Stimulated activated CD4-positive, alpha-beta T cell treated with anti-CD3 and anti-CD28 coated beads, TNF-alpha, amount 100 ng/mL, for 4 hours (primary cell): ENCODE measurements around the gene CDKN1A.
"Not testable (repeated sequence)": the region's sequence is repeated elsewhere in the genome, so short reads cannot be mapped to it uniquely, and the experiment has no call there.

Source experiments
- DNase-seq, 3 experiments: peaks; one replicate each; pipeline ENCODE4 v3.0.0-alpha.2; 2020; ENCODE audit warnings: low read depth in 3 of 3

The CDKN1A gene

DNA sequence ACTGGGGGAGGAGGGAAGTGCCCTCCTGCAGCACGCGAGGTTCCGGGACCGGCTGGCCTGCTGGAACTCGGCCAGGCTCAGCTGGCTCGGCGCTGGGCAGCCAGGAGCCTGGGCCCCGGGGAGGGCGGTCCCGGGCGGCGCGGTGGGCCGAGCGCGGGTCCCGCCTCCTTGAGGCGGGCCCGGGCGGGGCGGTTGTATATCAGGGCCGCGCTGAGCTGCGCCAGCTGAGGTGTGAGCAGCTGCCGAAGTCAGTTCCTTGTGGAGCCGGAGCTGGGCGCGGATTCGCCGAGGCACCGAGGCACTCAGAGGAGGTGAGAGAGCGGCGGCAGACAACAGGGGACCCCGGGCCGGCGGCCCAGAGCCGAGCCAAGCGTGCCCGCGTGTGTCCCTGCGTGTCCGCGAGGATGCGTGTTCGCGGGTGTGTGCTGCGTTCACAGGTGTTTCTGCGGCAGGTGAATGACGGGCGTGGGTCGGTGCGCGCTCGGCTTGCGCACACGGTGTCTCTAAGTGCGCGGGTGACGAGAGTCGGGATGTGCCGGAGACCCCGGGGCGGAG lies at the start of gene CDKN1A:
TSS of gene CDKN1A (plus strand) at position 227 of the 555 bp plus-strand sequence. CDS start 5,388 bp downstream, outside the sequence.
- DNase-seq = peak; percentile 50 to 55 (median 54)

DNA sequence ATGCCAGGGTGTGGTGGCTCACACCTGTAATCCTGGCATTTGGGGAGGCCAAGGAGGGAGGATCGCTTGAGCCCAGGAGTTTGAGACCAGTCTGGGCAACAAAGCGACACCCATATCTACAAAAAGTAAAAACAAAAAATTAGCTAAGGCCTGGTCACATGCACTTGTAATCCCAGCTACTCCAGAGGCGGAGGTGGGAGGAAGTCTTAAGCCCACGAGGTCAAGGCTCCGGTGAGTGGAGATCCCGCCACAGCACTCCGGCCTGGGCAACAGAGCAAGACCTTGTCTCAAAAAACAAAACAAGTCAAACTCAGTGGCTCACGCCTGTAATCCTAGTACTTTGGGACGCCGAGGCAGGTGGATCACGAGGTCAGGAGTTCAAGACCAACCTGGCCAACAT lies 48.7 kb upstream of the CDKN1A start:
- no peak for DNase-seq

DNA sequence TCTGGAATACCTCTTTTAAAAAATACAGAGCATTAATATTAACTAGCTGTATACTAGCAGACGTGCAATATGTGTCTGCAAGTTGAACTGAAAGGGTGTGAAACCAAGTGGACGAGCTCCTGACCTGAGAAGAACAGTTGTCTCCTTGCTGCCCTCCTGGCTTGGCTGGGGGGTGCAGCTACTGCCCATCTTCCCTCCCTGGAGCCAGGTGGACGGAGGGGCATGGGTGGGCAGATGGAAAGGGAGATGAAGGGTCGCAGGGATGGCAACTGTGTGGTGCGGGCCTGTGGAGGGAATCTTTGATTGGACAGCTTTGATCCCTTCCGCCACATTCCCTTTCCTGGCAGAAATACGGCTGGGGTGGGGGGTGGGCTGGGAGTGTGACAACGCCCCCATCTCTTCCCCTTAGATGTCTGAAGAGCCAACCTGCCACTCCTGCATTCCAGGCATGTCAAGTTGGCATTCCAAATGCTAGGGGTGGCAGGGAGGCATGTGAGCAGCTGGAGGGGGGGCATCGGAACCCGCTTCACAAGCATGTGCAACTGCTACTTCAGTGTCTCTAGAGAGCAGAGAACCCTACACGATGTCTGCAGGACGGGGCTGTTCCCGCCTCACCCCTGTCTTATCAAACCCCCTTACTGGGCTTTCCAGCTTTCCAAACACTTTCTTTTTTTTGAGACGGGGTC lies 47.0 kb upstream of the CDKN1A start:
- DNase-seq = no peak

DNA sequence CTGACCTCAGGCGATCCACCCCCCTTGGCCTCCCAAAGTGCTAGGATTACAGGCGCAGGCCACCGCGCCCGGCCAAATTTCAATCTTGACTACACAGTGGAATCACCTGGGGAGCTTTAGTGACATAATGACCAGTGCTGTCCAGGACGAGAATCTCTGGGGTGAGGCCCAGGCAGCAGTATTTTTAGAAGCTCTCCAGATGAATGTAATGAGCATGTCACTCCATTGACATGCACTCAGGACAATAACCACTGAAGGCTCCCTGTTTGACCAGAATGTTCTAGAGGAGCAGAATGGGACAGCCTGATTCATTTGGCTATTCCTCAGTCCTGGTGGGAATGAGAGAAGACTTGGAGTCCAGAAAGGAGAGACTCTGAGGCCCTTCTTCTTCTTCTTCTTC lies 45.1 kb upstream of the CDKN1A start:
- no peak for DNase-seq

DNA sequence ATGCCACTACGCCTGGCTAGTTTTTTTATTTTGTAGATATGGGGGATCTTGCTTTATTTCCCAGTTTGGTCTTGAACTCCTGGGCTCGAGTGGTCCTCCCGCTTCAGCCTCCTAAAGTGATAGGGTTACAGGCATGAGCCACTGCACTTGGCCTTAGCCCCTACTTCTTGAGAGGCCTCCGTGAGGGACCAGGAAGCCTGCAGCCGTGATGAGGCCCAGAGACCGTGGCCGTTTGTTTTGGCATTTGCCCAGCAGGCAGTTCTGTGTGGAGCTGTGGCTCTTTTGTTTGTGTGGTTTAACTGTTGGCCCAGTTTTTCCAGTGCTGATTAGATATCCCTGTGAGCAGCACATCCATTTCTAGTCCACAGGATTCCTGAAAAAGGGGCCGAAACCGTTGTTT lies 44.6 kb upstream of the CDKN1A start:
- DNase-seq = no peak

DNA sequence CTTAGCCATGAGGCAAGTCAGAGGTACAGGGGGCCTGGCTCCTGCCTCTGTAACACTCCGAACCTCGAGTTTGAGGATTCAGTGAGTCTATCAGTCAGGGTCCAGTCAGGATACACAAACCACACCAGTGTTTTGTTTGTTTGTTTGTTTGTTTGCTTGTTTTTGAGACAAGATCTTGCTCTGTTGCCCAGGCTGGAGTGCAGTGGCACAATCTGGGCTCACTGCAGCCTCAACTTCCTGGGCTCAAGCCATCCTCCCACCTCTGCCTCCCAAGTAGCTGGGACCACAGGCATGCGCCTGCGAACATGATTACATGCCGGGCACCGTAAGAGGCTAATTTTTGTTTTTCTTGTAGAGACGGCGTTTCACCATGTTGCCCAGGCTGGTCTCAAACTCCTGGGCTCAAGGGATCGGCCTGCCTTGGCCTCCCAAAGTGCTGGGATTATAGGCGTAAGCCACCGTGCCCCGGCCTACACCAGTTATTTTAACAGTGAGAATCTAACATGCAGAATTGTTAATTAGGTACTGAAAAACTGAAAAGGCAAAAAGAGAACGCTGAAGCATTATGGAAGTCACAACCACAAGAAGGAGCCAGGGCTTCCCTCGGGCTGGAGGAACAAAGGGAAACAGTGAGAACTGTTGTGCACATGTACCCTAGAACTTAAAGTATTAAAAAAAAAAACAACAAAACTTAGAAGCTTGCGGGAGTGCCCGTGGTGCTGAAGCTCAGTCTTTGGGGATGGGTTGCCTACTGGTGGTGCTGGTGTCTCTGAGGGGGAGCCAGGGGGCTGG lies 44.0 kb upstream of the CDKN1A start:
- DNase-seq = no peak

DNA sequence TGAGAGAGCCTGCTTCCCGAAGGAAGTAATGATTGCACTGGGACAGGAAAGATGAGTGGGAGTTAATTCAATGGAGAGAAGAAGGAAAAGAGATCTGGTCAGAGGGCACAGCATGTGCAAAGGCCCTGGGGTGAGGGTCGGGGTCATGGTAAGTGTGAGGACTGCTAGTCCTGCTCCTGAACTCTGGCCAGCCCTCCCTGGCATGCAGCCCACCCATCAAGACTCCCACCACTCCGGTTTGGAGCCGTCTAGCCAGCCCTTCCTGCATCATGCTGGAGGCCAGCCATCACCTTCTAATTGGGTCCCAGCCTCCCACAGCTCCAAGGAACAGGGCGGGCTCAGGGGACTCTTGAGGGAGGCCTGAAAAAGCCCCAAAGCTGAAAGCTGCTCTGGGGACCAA lies 42.2 kb upstream of the CDKN1A start:
- DNase-seq = no peak

DNA sequence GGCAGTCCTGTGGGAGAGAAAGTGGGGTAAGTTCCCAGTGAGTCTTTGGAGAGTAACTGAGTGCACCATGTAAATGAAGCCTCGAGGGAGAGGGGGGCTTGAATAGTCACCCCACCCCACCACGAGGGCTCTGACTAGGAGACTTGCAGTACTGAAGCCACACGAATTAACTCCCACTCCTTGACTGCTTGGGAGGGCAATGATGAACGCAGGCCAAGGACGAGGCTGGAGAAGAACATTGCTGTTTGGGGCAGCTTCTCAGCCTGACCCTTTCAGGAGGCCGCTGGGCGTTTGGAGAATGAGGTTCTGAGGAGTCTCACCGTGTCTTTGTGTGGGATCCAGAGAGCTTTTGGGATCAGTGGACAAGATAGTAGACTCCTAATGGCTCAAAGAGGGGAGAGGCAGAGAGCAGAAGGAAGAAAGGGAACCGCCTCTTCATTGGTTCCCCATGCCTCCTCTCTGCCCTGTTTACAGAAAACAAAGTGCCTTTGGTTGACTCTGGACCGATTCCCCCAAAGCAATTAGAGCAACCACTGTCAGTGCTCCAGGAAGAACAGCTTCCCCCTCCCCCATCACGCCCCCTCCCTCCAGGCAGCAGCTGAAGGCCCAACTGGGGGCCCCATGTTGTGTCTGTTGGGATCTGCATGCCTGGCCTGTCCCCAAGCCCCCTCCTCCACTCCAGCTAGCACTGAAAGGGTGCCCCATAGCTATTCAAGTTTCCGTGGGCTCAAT lies 41.7 kb upstream of the CDKN1A start:
- DNase-seq = no peak

DNA sequence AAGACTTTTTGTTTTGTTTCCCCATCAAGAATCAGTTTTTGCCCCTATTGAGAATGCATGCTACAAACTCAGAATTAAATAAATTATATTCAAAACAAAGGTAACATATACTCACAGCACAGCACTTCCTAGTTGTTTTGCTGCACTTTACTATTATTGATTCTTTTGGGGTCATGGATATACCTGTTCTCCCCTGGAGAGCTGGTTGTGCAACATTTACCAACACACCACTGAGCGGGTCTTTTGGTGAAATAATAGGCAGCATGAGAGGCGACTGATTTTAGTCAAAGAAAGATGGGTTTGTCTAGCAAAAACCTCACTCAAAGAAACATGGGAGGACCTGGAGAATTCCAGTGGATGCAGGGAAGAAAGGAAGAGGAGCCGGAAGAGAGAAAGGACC lies 39.9 kb upstream of the CDKN1A start:
- no peak for DNase-seq

DNA sequence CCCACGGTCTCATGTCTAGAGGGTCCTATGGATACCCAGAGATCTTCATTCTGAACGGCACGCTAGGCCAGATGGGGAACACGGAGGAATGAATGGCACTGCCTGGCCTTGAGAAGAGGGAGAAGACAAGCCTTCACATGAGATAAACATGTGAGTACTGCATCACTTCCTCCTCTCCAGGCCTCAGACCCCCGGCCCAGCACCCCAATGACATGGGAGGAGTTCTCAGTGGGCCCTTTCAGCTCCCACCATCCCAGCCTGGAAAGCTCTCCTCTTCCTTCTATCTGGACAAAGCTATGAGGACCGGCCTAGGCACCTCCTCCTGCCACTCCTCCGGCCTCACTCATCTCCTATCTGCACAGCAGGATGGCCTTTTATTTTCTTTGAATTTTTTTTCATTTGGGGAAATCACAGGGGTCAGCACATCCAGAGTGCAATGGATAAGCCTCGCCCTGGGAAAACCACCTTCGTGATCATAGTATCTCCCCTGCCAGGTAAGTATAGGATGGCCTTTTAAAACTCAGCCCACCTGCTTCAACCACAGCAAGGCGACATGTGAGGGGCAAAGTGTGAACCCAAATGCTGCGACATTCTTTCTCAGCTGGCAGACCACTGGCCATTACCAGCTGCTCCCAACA lies 39.2 kb upstream of the CDKN1A start:
- DNase-seq = no peak

DNA sequence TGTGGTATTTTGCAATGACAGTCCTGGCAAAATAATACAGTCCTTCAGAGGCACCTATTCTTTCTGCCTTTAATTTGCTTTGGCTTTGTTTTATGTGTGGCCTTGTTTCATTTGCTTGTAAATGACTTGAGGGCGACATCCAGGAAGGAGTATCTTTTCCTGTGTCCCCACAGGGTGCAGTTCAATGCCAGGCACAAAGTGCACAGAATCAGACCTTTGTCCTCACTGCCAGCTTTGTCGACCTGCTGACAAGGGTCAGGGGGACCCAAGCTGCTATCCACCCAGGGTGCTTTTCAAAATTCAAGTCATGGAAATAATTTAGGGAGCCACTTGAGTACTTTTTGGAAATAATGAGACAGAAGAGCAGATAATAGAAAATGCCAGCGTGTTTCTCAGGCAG lies 37.0 kb upstream of the CDKN1A start:
- DNase-seq = no peak

DNA sequence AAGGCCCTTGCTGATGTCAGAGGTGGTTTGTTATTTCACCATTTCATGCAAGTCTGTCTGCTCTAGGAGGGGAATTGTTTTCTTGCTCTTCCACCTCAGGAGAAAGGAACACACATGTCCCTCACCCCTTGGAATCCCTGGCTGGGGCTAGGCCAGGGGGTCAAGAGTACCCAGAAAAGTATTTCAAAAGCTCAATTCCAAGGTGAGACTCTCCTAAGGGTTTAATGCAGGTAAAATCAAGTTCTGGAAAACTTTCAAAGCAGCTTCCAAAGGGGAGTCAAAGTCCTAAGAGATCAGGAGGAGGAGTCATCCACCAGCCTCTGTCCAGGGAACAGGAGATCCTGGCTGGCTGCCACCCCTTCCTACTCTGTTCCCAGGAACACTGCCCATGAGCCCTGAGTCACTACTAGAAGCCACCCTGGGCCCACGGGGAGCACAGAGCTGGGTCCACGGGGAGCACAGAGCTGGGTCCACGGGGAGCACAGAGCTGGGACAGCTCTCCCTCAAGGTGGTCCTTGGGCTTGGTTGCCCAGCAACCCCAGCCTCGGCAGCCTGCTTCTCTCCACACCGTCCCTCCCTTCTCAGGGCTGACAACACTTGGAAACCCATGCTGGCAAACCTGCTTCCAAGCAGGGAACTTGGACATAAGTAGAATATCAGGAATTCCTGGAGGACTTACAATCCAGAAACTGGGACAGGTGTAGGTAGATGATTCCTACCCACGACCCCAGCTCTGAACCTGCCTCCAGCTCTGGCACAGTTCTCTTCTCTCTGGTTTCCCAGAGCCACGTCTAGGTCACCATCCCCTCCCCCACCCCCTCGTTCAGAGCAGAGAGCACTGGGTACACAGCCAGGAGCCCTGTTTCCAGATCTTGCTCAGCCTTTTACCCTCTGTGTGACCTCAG lies 35.3 kb upstream of the CDKN1A start:
- no peak for DNase-seq

DNA sequence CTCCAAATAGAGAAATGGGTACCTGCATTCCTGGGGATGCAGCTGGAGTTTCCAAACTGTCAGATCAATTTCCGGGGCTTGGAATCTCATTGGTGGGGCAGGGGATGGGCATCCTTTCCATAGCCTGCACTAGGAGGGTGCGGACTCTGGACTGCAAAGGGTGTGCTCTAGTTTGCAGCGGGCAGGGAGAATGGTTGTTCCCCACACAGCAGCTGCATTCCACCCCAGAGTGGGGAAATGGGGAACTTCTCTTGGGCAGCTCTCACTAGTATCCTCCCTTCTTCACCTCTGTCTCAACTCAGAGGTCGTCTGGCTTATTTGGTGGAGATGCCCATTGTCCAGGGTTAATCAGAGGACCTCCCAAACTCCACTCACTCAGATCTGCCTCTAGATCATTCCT lies 34.5 kb upstream of the CDKN1A start:
- DNase-seq = no peak

DNA sequence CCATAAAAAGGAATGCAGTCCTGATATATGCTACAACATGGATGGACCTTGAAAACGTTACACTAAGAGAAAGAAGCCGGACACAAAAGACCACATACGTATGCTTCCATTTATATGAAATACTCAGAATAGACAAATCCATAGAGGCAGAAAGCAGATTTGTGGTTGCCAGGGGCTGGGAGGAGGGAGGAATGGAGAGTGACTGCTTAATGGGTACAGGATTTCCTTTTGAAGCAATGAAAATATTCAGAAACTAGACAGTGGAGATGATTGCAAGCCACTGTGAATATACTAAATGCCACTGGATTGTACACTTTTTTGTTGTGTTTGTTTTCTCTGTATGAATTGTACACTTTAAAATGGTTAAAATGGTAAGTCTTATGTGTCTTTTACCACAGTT lies 29.4 kb upstream of the CDKN1A start:
- no peak for DNase-seq

DNA sequence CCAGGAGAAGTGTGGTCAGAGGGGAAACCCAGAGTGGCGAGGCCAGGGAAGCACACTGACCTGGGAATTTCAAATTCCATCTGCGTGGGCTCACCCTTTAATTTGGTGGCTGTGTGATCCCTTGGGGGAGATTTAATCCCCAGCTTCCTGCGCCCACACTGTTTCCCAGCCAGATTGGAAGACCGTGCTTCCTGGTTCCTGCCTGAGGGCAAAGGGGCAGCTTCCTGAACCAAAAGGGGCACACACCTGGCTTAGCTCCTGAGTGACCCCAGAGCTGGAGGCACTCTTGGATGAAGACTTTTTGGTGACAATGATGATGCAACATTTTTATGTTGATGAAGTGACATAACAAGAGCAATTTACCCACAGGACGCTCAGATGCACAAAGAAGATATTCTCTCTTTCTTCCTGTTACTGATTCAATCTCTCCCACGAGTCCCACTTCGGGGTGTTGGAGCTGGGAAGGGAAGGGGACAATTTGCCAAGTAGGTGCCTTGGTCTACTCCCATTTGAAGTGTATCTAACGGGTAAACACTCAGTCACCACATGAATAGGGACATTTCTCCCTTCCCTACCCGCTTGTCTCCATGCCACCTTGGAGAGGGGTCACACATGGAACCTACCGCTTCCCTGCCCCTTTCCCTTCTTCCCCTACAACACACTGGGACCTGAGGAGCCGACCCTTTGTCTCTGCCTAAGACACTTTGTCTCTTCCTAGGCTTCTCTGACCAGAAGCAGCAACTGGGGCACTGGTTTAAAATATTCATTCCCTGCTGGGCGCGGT lies 28.6 kb upstream of the CDKN1A start:
- DNase-seq = no peak

DNA sequence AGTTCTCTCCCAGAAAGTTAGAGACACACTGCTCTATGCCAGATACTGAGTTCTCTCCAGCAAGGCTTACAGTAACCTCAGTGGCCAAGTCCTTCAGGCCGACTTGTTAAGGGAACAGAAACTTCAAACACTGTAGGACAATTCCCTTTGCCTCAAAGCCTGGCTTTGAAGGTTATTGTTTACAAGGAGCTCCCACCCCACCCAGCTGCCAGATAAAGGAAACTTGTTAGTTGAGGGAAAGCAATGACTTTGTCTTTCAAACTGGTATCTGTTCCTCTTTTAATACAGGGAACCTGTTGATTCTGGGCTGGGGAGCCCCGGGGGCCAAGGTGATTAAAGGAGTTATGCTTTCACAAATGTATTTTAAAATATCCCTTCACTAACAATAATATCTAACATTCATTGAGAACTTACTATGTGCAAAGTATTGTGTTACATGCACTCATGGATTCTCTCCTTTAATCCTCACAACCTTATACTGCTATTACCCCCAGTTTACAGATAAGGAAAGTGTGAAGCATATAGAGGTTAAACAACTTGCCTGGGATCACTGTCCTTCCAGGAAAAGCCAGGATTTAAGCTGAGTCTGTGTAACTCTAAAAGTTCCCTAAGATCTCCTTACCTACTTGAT lies 27.6 kb upstream of the CDKN1A start:
- no peak for DNase-seq

DNA sequence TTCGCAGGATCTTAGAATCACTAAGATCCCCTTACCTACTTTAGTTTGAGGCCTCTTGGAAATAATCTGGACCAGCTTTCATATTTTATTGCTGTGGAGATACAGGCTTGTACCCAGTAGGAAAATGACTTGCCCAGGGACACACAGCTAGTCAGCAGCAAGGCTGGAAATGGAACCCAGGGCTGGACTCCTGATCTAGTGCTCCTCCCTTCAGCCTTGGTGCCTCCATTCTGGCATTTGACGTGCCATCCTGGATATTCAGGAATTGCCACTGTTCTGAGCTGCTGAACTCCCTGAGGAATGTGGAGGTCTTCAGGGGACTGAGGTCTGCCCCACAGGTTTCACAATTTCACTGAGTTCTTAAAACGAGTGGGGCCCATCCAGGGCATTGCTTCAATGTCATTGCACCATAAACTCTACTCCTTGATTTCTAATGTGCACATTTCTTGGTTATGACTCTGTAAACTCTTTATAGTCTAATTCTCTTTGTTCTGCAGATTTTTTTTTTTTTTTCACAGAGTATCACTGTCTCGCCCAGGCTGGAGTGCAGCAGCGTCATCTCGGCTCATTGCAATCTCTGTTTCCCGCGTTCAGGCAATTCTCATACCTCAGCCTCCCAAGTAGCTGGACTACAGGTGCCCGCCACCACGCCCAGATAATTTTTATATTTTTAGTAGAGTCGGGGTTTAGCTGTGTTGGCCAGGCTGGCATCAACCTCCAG lies 26.7 kb upstream of the CDKN1A start:
- no peak for DNase-seq

DNA sequence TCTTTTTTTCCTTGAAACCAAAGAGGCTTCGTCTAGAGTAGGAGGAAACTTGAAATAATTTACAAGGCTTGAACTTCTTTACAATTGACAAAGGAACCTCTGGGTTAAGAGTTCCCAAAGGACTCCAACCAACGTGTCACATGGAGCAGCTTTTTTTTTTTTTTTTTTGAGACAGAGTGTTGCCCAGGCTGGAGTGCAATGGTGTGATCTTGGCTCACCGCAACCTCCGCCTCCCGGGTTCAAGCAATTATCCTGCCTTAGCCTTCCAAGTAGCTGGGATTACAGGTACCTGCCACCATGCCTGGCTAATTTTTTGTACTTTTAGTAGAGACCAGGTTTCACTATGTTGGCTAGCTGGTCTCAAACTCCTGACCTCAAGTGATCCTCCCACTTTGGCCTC lies 24.0 kb upstream of the CDKN1A start:
- DNase-seq = not testable (repeated sequence)
